ENCODE measurements around the gene LANCL2.
"Not testable (repeated sequence)": the region's sequence is repeated elsewhere in the genome, so short reads cannot be mapped to it uniquely, and the experiment has no call there.

Gene LANCL2, protein sequence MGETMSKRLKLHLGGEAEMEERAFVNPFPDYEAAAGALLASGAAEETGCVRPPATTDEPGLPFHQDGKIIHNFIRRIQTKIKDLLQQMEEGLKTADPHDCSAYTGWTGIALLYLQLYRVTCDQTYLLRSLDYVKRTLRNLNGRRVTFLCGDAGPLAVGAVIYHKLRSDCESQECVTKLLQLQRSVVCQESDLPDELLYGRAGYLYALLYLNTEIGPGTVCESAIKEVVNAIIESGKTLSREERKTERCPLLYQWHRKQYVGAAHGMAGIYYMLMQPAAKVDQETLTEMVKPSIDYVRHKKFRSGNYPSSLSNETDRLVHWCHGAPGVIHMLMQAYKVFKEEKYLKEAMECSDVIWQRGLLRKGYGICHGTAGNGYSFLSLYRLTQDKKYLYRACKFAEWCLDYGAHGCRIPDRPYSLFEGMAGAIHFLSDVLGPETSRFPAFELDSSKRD

DNA sequence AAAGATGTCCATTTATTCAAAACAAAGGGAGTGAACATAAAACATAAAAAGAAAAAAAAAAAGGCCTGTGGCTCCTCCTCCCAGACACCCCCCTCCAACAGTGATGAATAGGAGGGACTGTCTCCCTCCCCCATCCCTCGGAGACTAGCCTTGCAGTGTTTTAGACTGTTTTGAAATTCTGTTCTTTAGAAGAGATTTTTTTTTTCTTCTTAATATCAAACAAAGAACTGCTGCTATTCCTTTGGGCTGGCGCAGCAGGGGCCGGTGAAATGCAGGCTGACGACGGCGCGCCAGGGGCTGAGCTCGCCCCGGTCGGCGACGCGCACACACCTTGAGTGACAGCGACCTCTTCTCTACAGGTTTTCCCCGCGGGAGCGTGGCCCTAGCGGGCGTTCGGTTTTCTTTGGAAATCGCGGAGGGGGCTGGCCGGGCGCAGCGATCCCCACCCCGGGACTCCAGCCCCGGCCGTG, at the start of gene LANCL2:
TSS of gene LANCL2 (plus strand) at position 133 of the 470 bp plus-strand sequence. CDS start 689 bp downstream, outside the sequence.
- no peak for DNase-seq

- no peak for DNase-seq
Measured at GRCh38 chr7:55325371-55325792, 39.8 kb upstream of the LANCL2 start.

DNA sequence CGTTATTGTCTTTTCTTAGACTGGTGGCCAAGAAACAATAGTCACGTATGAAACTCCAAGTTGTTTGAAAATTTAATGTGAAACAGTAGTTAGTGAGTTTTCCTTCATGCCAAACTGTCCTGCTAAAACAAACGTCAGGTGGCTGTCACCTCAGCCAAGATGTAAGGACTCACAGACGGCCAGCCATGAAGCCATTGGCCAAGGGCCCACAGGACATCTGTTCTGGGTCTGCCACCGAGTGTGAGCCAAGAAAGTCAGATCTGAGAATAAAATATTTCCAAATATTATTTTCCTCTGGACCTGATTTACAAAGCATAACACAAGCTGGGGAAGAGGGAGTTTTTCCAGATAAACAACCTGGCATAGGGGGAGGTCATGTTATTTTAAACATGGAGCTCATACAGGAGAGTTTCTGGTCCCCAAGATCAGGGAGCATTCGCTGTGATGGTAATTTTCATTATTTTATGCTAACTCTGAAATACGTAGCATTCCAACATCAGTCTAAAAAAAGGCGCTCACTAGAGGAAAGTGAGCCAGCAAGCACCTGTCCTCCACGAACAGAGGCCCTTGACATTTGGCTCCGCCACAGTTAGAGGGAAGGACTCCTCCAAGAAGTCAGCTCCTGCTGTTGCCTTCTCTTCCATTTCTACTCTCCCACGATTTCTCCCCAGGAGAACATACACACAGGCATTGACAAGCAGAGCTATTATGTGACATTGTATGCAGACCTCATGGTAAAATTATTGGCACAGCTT, 38.9 kb upstream of the LANCL2 start:
- DNase-seq: no peak

GRCh38 chr7:55326945-55327626, 38.1 kb upstream of the LANCL2 start:
- DNase-seq: no peak

DNA sequence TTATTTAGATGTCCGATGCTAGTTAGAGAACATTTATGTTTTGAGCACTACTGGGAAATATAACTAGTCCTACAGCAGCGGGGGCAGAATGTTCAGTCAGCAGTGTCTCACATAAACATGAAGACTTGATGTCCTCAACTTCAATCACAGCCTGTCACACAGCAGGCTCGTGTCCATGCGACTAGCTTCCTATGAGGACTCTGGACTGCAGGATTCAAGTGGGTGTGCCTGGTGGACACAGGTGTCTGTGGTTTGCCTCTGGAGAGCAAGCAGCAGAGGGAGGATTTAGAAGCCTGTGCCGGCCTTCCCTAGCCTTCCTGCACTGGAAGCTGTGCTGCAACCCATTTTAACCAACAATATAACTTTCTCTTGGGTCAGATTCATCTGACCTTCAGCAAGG, 30.0 kb upstream of the LANCL2 start:
- DNase-seq: no peak

DNA sequence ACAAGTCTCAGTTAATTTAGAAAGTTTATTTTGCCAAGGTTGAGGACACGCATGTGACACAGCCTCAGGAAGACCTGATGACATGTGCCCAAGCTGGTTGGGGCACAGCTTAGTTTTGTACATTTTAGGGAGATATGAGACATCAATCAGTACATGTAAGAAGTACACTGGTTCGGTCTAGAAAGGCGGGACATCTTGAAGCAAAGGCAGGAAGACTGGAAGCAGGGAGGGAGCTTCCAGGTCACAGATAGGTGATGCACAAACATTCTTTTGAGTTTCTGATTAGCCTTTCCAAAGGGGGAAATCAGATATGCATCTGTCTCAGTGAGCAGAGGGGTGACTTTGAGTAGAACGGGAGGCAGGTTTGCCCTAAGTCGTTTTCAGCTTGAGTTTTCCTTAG, 29.4 kb upstream of the LANCL2 start:
- no peak for DNase-seq

- no peak for DNase-seq
Measured at GRCh38 chr7:55336540-55336939, 28.6 kb upstream of the LANCL2 start.

DNA sequence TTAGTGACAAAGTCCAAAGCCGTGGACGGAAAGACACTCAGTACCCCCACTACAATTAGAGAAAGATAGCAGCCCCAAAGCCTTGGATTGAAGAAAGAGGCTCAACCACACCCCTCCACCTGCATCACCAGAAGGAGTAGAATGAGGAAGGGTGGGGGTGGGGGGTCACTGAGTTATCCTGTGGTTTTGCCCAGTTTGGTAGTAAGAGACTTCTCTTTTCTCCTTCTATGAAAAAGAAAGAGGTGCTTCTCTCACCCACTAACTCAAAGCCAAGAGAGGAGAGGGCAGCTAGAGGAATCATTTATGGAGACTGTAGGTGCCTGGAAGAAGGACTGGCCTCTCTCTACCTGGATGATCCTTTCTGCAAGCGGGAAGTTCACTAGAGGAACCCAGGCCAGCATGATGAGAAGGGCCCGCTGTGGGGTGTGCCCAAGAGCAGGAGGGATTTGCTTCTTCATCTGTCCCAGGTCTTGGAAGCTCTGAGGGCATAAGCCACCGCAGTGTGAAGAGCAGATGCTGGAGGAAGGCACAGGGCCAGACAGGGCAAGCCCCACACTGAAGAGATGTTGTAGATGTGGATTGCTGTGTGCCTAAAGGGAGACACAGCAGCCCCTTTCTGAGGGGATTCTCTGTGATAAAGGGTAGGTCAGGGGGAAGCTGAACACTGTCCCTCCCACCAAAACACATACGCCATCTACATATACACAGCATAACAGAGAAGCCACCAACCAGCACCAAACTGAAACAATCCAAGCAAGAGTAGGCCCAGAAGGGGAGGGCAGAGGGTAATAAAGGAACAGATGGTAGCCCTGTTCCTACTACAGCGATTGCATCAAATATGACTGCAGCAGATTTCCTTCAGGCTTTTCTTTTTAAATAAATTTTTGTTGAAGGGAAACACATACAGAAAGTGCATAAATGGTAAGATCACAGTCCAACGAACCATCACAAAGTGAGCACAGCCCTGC, 25.8 kb upstream of the LANCL2 start:
- no peak for DNase-seq

DNA sequence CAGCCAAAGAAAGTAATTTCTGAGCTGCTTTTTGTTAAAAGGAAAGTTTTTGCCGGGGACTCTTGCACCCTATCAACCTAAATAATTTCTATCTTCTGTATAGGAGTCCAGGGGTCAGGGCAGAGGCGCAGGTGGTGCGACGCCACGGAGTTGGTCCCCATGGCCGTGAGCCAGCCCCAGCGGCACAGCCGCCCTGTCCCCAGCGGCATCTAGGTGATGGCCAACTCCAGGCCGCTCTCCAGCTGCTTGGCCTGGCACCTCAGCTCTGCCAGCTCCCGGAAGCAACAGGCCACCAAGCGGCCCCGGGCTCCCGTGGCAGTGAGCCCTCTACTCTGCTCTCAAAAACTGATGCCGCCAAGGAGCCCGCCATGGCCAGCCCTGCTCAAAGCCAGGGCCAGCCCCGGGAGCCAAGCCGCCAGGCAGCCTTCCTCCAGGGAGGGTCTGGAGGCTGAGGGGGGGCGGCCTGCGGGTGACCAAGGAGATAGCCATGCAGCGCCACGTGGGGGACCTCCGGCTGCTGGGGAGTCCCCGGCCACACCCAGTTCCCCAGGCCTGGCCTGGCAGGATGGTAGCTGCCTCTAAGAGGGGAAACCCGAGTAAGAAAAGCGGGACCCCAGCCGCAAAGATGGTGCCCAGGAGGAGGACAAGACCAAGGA, 22.8 kb upstream of the LANCL2 start:
- no peak for DNase-seq

DNA sequence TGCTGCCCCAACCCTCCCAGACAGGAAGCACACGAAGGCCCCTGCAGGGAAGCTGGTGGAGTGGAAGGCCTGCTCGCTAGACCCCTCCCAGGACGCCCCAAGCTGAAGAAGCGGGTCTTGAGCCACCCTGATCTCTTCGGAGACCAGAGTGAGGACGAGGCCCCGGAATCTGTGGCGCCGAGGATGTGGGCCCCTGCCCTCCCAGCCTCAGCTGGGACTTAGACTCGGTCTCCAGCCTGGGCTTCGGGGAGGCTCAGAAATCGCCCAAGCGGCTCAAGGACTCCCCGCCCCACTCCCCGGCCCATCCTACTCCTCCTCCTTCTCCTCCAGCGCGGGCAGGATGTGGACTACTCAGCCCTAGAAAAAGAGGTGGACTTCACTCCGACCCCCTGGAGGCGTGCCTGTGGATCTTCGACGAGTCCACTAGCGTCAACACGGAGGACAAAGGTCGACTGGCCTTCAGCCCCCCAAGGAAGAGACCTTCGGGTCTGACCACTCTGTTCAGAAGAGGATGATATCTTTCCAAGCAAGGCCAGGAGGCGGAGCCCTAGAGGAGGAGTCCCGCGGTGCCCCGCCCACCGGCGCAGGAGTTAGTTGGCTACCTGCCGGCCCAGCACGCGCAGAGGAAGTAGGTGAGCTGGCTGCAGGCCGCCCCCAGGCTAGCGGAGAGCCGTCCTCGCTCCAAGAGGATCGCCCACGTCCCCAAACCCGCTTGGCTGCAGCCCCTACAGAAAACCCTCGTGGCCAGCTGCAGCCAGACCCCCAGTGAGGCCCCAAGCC, 21.9 kb upstream of the LANCL2 start:
- no peak for DNase-seq

GRCh38 chr7:55343860-55344606, 21.1 kb upstream of the LANCL2 start:
- no peak for DNase-seq

DNA sequence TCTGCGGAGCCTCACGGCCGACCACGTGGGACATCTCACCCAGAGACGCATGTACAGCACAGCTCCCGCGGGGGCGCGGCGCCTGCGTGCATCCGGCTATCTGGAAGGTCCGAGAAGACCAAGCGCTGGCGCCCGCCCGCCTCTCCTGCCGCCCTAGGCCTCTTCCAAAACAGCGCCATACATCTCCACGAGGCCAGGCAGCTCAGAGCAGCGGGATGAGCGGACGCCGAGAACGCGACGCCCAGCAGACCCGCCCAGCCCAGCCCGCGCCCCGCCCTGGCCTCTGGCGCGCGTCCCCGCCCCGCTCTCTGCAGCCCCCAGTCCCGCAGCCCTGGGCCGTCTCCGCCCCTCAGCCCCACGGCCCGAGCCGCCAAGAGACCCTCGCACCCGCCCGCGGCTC, 20.3 kb upstream of the LANCL2 start:
- DNase-seq: no peak

DNA sequence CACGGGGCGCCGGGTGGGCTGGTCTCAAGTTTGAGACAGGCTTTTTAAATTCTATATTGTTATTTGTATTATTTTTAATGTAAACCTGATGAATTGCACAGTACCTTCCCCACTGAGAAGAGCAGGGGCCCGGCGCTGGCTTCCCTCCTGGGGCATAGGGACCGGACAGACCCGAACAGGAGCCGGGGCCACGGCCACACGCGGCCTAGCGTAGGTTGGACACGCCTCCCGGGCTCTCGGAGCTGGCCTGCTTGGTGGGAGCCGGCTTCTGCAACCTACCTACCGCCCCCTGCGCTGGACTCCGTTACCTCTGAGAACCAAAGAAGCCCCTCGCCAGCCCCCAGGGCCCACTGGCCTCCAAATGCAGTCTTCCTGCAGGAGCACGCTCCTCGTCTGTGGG, 19.8 kb upstream of the LANCL2 start:
- DNase-seq: no peak

DNA sequence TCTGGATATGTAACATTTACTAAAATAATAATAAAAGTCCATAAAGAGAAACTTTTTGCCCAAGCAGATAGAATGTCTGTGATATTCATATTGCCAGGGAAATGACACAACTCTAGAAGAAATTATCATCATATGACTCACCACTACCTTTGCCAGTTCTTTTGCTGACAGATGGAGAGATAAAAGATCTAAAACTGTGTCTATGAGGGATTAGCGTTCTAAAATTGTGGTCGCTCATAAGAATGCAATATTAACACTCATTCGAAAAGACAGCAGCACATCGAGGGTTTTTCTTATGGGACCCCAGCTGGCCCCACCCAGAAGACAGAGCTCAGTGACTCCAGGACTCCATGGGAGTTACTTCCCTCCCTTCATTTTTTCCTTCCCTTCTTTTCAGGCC, 16.6 kb upstream of the LANCL2 start:
- DNase-seq: no peak

DNA sequence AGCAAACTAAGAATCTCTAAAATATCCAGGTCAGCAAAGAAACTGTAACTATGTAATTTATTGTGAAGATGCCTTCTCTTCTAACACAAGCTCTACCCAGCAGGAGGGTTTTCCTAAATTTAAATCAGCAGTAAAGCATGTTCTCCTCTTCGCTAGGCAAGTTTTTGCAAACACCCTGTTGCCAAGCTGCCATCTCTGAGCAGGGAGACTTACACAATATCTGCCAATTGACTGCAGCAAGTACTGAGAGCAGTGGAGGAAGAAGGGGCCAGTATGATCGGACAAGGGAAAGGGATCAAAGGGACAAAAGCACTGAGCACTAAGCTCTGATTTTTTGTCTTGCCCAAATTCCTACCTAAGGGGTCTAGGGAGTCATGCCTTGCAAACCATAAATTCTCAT, 16.0 kb upstream of the LANCL2 start:
- no peak for DNase-seq

GRCh38 chr7:55350281-55350680, 14.9 kb upstream of the LANCL2 start:
- no peak for DNase-seq

DNA sequence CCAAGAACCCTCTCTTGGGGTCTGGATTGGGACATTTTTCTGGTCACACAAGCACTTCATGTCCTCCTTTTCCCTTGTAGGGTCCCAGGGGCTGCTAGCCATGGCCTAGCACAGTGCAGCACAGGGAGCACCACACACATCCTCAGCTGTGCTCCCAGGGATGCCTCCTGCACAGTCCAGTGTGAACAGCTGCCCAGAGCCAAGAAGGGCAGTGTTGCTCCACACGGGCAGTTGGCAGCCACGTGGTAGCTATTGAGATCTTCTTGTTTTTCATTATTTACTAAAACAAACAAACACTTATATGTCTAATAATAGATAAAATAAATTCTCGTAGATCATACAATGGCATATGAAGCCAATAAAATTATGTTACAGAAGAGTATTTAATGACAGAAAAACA, 13.9 kb upstream of the LANCL2 start:
- DNase-seq: no peak

DNA sequence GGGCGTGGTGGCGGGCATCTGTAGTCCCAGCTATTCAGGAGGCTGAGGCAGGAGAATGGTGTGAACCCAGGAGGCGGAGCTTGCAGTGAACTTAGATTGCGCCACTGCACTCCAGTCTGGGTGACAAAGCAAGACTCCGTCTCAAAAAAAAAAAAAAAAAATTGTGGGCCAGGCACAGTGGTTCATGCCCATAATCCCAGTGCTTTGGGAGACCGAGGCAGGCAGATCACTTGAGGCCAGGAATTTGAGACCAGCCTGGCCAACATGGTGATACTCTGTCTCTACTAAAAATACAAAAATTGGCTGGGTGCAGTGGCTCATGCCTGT, 12.2 kb upstream of the LANCL2 start:
- not testable (repeated sequence) for DNase-seq

- no peak for DNase-seq
Measured at GRCh38 chr7:55360486-55360885, 4.7 kb upstream of the LANCL2 start.

- no peak for DNase-seq
Measured at GRCh38 chr7:55361560-55361959, 3.6 kb upstream of the LANCL2 start.
